GM18861 (cell line): ENCODE results near the gene RPL27.

Experiments
- ATAC-seq: cut with Tn5 transposase; IDR thresholded peaks from one replicate; pipeline ENCODE4 v1.9.1; 2021; ENCODE audit not compliant: unreplicated experiment

Gene RPL27

DNA sequence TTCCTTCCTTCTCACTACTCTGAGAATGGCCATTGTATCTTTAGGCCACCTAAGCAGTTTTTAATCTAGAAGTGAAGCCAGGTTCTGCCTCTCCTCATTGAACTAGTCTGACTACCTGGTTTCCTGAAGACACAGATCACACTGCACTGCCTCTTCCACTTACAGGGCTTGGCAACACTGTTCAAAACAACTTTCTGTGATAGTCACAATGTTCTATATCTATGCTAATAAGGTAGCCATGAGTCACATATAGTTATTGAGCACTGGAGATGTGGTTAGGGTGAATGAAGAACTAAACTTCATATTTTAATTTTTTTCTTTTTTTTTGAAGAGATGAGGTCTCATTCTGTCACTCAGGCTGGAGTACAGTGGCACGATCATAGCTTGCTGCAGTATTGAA lies 53.8 kb downstream of the RPL27 start:
- ATAC-seq: no peak
